ENCODE measurements around the gene CCDC120.

- TF ChIP-seq POLR2A (IDR thresholded peaks at IDR 0.05) (no peak), POLR2AphosphoS5 (IDR thresholded peaks at IDR 0.05) (peak in 2 of 3 donors; percentile 12 to 61), EP300 (IDR thresholded peaks at IDR 0.05) (no peak)
- TF ChIP-seq, protein P1, sequence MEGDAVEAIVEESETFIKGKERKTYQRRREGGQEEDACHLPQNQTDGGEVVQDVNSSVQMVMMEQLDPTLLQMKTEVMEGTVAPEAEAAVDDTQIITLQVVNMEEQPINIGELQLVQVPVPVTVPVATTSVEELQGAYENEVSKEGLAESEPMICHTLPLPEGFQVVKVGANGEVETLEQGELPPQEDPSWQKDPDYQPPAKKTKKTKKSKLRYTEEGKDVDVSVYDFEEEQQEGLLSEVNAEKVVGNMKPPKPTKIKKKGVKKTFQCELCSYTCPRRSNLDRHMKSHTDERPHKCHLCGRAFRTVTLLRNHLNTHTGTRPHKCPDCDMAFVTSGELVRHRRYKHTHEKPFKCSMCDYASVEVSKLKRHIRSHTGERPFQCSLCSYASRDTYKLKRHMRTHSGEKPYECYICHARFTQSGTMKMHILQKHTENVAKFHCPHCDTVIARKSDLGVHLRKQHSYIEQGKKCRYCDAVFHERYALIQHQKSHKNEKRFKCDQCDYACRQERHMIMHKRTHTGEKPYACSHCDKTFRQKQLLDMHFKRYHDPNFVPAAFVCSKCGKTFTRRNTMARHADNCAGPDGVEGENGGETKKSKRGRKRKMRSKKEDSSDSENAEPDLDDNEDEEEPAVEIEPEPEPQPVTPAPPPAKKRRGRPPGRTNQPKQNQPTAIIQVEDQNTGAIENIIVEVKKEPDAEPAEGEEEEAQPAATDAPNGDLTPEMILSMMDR (IDR thresholded peaks at IDR 0.05): no peak
Observed at GRCh38 chrX:49071877-49072711, 13.3 kb downstream of the CCDC120 start.
